NCI-H69 (cell line): ENCODE results near the gene PCDHB6.
"Not testable (repeated sequence)": the region's sequence is repeated elsewhere in the genome, so short reads cannot be mapped to it uniquely, and the experiment has no call there.

ENCODE experiments used
- DNase-seq: peaks from one replicate; lab custom pipeline; 2025; lab: John Stamatoyannopoulos, UW

PCDHB6 gene

DNA sequence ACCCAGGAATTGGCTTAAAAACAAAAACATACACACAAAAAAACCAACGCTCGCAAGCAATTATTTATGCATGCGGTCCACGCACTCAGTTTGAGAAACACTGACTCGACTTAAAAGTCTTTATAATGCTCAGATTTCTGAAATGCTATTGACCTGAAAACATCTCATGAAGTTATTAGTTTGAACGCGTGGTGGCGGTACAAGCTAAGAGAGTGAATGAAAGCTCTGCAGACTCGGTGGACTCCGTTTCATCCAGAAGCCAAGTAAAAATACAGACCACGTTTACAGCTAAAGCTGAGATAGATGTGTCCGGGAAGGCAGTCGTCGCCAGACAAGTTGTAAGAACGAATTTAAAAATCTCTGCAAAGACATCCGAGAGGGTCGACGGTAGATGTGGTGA lies at the start of gene PCDHB6:
TSS of gene PCDHB6 (plus strand) at position 246 of the 400 bp plus-strand sequence. CDS start 201 bp downstream, outside the sequence.
- peak; percentile 29 for DNase-seq

DNA sequence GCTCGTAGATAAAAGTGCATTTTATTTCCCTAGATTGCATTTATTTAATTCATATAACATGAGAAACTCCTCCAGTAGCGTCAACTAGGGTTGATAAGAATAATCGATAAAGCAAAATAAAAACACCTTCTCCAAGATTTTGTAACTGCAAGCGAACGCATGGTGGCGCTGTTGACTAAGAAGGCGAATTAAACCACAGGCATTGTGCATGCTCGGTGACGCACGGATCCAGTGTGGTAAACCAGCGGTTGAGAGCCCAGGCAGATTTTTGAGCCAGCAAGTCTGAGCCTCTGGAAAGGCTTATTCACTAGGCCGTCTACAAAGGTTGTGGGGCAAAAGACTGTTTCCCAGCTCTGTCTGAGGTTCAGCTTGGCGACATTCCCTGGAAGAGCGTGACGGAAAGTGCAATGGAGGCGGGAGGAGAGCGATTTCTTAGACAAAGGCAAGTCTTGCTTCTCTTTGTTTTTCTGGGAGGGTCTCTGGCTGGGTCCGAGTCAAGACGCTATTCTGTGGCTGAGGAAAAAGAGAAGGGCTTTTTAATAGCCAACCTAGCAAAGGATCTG lies 49.5 kb upstream of the PCDHB6 start, which contains the start of gene PCDHB3:
TSS of gene PCDHB3 (plus strand) at position 231 of the 563 bp plus-strand sequence. CDS start at position 408, 177 bp downstream.
- DNase-seq = peak; percentile 81

DNA sequence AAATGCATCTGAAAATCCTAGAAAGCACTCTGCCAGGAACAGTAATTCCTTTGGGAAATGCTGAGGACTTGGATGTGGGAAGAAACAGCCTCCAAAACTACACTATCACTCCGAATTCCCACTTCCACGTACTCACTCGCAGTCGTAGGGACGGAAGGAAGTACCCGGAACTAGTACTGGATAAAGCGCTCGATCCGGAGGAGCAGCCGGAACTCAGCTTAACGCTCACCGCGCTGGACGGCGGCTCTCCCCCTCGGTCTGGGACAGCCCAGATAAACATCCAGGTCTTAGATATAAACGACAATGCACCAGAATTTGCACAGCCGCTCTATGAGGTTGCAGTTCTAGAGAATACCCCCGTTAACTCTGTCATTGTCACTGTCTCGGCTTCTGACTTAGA lies 48.8 kb upstream of the PCDHB6 start:
- DNase-seq = no peak

DNA sequence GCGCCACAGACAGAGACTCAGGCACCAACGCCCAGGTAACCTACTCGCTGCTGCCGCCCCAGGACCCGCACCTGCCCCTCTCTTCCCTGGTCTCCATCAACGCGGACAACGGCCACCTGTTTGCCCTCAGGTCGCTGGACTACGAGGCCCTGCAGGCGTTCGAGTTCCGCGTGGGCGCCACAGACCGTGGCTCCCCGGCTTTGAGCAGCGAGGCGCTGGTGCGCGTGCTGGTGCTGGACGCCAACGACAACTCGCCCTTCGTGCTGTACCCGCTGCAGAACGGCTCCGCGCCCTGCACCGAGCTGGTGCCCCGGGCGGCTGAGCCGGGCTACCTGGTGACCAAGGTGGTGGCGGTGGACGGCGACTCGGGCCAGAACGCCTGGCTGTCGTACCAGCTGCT lies 47.8 kb upstream of the PCDHB6 start:
- not testable (repeated sequence) for DNase-seq

DNA sequence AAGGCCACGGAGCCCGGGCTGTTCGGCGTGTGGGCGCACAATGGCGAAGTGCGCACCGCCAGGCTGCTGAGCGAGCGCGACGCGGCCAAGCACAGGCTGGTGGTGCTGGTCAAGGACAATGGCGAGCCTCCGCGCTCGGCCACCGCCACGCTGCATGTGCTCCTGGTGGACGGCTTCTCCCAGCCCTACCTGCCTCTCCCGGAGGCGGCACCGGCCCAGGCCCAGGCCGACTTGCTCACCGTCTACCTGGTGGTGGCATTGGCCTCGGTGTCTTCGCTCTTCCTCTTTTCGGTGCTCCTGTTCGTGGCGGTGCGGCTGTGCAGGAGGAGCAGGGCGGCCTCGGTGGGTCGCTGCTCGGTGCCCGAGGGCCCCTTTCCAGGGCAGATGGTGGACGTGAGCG lies 47.4 kb upstream of the PCDHB6 start:
- DNase-seq = not testable (repeated sequence)

DNA sequence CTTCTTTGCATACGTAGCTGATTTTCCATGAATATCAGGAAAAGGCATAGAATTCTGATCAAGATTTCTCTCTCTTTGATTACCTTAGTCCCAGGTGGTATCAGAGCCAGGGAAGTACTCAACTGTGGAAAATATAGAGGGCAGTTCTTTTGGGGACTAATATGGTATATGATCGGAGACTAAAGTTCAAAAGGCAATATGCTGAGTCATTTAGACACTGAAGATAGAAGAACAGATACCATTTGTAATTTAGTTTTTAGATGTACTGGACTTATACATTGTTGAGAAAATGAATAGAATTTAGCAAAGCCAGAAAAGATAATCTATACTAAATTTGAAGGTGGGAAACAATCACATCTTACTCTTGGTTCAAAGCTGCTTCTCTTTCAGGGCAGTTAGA lies 44.5 kb upstream of the PCDHB6 start:
- DNase-seq = no peak

DNA sequence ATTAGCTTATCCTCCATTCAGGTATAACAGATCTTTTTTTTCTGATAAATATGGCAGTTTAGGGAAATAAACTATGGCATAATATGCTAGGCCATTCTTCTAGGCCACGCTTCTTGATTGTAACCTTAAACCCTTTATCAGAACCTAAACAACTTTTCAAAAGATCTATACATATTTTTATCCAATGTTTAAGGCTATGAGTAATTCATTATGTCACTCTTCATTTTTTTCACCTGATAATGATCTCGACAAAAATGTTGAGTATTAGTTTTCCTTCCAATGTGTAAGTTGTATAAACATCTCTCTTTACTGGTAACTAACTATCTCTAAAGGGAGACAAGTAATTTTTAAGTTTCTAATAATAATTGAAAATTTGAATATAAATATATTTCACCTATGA lies 30.6 kb upstream of the PCDHB6 start:
- DNase-seq = no peak

DNA sequence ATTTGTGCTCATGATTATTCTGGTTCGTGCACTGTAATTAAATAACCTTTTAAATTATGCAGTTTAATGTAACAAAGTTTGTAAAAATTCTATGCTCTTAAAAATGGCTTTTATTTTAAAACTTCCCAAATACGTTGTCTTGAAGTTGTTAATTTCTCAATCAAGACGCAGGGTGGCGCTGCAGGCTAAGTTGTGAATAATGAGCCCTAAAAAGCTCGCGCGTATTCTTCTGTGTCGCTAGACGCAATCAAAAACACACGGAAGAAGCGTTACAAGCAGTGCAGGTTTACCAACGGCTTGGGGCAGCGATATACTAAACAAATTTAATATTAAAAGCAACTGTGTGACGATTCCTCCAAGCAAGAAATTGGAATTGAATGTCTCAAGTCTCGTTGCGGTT lies 28.3 kb upstream of the PCDHB6 start, which contains the start of gene PCDHB4:
TSS of gene PCDHB4 (plus strand) at position 256 of the 400 bp plus-strand sequence. CDS start 181 bp downstream, outside the sequence.
- DNase-seq = peak; percentile 65

DNA sequence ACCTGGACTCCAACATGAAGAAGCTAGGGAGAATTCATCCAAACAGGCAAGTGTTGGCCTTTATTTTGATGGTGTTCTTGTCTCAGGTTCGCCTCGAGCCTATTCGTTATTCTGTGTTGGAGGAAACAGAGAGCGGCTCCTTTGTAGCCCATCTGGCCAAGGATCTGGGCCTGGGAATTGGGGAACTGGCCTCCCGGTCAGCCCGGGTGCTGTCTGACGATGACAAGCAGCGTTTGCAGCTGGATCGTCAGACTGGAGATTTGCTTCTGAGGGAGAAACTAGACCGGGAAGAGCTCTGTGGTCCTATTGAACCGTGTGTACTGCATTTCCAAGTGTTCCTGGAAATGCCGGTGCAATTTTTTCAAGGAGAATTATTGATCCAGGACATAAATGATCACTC lies 27.9 kb upstream of the PCDHB6 start:
- no peak for DNase-seq

DNA sequence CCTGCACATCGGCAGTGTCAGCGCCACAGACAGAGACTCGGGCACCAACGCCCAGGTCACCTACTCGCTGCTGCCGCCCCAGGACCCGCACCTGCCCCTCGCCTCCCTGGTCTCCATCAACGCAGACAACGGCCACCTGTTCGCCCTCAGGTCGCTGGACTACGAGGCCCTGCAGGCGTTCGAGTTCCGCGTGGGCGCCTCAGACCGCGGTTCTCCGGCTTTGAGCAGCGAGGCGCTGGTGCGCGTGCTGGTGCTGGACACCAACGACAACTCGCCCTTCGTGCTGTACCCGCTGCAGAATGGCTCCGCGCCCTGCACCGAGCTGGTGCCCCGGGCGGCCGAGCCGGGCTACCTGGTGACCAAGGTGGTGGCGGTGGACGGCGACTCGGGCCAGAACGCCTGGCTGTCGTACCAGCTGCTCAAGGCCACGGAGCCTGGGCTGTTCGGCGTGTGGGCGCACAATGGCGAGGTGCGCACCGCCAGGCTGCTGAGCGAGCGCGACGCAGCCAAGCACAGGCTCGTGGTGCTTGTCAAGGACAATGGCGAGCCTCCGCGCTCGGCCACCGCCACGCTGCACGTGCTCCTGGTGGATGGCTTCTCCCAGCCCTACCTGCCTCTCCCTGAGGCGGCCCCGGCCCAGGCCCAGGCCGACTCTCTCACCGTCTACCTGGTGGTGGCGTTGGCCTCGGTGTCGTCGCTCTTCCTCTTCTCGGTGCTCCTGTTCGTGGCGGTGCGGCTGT lies 26.3 kb upstream of the PCDHB6 start:
- not testable (repeated sequence) for DNase-seq

DNA sequence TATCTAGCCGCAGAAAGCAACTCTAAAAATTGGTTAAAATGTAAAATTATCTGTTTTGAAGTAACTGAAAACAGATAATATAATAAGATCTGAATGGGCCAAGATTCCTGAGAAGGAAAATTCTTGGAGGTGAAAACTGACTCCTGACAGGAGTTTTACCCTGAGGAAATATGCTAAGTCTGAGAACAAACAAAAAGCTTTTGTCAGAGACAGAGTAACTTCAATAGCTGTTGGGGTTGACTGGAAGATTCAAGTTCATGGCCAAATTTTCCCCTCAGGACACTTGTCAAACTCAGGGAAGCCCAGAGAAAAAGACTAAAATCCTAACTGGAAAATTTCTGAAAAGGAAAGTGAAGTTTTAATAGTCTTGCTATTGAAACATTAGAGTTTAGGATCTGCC lies 22.6 kb upstream of the PCDHB6 start:
- no peak for DNase-seq

DNA sequence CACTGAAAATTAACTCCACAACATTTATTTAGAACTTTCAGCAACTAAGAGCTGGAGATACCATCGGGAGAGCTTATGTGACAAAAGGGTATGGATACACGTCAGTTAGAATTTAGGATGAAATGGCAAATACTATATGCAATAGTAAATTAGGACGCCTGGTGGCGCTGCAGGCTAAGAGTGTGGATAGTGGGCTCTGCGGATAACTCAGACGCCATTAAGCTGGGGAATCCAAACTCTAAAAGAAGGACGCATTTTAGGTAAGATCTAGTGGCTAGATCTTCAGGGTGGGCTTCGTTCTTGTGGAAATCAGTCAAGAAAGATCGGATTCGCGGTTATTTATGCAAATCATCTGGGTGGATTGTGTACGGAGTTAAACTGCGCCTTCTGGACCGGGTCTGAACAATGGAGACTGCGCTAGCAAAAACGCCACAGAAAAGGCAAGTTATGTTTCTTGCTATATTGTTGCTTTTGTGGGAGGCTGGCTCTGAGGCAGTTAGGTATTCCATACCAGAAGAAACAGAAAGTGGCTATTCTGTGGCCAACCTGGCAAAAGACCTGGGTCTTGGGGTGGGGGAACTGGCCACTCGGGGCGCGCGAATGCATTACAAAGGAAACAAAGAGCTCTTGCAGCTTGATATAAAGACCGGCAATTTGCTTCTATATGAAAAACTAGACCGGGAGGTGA lies 14.7 kb upstream of the PCDHB6 start, which contains the start of gene PCDHB5:
TSS of gene PCDHB5 (plus strand) at position 177 of the 688 bp plus-strand sequence. CDS start at position 406, 229 bp downstream.
- peak; percentile 14 for DNase-seq

DNA sequence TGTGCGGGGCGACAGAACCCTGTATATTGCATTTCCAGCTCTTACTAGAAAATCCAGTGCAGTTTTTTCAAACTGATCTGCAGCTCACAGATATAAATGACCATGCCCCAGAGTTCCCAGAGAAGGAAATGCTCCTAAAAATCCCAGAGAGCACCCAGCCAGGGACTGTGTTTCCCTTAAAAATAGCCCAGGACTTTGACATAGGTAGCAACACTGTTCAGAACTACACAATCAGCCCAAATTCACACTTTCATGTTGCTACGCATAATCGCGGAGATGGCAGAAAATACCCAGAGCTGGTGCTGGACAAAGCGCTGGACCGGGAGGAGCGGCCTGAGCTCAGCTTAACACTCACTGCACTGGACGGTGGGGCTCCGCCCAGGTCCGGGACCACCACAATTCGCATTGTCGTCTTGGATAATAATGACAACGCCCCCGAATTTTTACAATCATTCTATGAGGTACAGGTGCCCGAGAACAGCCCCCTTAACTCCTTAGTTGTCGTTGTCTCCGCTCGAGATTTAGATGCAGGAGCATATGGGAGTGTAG lies 14.1 kb upstream of the PCDHB6 start:
- no peak for DNase-seq

DNA sequence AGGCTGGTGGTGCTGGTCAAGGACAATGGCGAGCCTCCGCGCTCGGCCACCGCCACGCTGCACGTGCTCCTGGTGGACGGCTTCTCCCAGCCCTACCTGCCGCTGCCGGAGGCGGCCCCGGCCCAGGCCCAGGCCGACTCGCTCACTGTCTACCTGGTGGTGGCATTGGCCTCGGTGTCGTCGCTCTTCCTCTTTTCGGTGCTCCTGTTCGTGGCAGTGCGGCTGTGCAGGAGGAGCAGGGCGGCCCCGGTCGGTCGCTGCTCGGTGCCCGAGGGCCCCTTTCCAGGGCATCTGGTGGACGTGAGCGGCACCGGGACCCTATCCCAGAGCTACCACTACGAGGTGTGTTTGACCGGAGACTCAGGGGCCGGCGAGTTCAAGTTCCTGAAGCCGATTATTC lies 12.5 kb upstream of the PCDHB6 start:
- not testable (repeated sequence) for DNase-seq

DNA sequence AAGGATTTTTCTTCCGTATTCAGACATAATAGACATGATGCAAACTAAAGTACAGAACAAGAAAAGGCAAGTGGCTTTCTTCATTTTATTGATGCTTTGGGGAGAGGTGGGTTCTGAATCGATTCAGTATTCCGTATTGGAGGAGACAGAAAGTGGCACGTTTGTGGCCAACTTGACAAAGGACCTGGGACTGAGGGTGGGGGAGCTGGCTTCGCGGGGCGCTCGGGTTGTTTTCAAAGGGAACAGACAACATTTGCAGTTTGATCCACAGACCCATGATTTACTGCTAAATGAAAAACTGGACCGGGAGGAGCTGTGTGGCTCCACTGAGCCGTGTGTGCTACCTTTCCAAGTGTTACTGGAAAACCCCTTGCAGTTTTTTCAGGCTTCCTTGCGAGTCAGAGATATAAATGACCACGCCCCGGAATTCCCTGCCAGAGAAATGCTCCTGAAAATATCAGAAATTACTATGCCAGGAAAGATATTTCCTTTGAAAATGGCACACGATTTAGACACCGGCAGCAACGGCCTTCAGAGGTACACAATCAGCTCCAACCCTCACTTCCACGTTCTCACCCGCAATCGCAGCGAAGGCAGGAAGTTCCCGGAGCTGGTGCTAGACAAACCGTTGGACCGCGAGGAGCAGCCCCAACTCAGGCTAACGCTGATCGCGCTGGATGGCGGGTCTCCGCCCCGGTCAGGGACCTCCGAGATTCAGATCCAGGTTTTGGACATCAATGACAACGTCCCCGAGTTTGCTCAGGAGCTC lies 551 bp downstream of the PCDHB6 start:
- no peak for DNase-seq

DNA sequence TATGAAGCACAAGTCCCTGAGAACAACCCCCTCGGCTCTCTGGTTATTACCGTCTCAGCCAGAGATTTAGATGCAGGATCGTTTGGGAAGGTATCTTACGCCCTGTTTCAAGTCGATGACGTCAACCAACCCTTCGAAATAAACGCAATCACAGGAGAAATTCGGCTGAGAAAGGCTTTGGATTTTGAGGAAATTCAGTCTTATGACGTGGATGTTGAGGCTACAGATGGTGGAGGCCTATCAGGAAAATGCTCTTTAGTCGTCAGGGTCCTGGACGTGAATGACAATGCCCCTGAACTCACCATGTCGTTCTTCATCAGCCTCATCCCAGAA lies 1.1 kb downstream of the PCDHB6 start:
- no peak for DNase-seq

DNA sequence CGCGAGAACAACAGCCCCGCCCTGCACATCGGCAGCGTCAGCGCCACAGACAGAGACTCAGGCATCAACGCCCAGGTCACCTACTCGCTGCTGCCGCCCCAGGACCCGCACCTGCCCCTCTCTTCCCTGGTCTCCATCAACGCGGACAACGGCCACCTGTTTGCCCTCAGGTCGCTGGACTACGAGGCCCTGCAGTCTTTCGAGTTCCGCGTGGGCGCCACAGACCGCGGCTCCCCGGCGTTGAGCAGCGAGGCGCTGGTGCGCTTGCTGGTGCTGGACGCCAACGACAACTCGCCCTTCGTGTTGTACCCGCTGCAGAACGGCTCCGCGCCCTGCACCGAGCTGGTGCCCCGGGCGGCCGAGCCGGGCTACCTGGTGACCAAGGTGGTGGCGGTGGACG lies 1.8 kb downstream of the PCDHB6 start:
- not testable (repeated sequence) for DNase-seq

DNA sequence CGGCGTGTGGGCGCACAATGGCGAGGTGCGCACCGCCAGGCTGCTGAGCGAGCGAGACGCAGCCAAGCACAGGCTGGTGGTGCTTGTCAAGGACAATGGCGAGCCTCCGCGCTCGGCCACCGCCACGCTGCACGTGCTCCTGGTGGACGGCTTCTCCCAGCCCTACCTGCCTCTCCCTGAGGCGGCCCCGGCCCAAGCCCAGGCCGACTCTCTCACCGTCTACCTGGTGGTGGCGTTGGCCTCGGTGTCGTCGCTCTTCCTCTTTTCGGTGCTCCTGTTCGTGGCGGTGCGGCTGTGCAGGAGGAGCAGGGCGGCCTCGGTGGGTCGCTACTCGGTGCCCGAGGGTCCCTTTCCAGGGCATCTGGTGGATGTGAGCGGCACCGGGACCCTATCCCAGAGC lies 2.2 kb downstream of the PCDHB6 start:
- not testable (repeated sequence) for DNase-seq

DNA sequence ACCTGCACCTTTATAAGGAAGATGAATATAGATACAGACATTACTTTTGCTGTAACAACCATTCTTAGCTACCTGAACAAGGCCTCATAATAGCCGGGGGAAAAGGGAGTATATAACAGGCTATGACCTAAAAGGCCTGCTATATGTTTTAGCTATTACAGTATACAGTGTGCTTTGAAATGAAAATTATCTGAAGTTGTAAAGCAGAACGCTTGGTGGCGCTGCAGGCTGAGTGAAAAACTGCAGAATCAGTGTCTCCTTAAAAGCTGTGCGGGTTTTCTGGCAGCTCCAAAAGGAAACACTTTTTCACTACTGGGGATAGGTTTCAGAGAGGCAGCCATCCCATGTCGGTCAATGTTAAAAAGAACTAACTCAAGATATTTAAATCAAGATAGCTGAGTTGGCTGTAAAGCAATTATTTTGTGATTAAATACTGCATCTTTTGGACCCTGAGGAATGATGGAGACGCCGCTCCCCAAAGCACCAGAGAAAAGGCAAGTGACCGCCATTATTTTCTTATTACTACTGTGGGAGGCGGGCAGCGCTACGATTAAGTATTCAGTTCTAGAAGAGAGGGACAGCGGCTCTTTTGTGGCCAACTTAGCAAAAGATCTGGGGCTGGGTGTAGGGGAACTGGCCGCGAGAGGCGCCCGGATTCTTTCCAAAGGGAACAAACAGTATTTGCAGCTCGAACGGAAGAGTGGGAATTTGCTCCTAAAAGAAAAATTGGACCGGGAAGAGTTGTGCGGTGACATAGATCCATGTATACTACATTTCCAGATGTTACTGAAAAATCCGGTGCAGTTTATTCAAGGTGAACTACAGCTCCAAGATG lies 5.9 kb downstream of the PCDHB6 start:
- peak; percentile 63 for DNase-seq

DNA sequence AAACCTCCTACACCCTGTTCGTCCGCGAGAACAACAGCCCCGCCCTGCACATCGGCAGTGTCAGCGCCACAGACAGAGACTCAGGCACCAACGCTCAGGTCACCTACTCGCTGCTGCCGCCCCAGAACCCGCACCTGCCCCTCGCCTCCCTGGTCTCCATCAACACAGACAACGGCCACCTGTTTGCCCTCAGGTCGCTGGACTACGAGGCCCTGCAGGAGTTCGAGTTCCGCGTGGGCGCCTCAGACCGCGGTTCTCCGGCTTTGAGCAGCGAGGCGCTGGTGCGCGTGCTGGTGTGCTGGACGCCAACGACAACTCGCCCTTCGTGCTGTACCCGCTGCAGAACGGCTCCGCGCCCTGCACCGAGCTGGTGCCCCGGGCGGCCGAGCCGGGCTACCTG lies 7.5 kb downstream of the PCDHB6 start:
- not testable (repeated sequence) for DNase-seq

DNA sequence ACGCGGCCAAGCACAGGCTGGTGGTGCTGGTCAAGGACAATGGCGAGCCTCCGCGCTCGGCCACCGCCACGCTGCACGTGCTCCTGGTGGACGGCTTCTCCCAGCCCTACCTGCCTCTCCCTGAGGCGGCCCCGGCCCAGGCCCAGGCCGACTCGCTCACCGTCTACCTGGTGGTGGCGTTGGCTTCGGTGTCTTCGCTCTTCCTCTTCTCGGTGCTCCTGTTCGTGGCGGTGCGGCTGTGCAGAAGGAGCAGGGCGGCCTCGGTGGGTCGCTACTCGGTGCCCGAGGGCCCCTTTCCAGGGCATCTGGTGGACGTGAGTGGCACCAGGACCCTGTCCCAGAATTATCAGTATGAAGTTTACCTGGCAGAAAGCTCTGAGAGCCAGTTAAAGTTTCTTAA lies 8.0 kb downstream of the PCDHB6 start:
- not testable (repeated sequence) for DNase-seq
